Measurements from ENCODE around the gene SHB.

- TF ChIP-seq, protein P1, sequence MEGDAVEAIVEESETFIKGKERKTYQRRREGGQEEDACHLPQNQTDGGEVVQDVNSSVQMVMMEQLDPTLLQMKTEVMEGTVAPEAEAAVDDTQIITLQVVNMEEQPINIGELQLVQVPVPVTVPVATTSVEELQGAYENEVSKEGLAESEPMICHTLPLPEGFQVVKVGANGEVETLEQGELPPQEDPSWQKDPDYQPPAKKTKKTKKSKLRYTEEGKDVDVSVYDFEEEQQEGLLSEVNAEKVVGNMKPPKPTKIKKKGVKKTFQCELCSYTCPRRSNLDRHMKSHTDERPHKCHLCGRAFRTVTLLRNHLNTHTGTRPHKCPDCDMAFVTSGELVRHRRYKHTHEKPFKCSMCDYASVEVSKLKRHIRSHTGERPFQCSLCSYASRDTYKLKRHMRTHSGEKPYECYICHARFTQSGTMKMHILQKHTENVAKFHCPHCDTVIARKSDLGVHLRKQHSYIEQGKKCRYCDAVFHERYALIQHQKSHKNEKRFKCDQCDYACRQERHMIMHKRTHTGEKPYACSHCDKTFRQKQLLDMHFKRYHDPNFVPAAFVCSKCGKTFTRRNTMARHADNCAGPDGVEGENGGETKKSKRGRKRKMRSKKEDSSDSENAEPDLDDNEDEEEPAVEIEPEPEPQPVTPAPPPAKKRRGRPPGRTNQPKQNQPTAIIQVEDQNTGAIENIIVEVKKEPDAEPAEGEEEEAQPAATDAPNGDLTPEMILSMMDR (IDR thresholded peaks at IDR 0.05) = no peak
- TF ChIP-seq EZH2 (IDR thresholded peaks at IDR 0.05) (no peak), EZH2phosphoT487 (IDR thresholded peaks at IDR 0.05) (no peak)
Measured at GRCh38 chr9:37947471-37947870, 121.6 kb downstream of the SHB start.
